SK-N-SH (cell line): ENCODE results near the gene ROBO3. TPM values are rescaled to one million over a fixed set of nuclear protein-coding genes. Genes with fewer than 3 reads are reported as not detected.

Experiments
- CTCF ChIA-PET: fragments of 300-600, 350-600 bp; formaldehyde crosslinking; extraction: SDS; loops from one replicate; lab custom pipeline; 2021; lab: Yijun Ruan, JAX
- POLR2A ChIA-PET: fragments of 350-600 bp; sonication (Branson Sonifier 250); formaldehyde crosslinking; extraction: SDS; loops from one replicate; lab custom pipeline; 2020; ENCODE audit warnings: antibody characterized with exemption, inconsistent platforms; lab: Yijun Ruan, JAX
- DNase-seq: peaks from one replicate; pipeline ENCODE4 v3.0.0; 2012
- H2AFZ ChIP-seq: fragments of 200-600 bp; sonication (generic); 2 replicates; pipeline ENCODE4 v1.8.1; 2016; ENCODE audit warnings: antibody characterized with exemption, mild to moderate bottlenecking, low read depth
- H3F3A ChIP-seq: fragments of 200-600 bp; sonication (generic); replicated peaks from 2 replicates; pipeline ENCODE3; 2016; ENCODE audit warnings: antibody characterized with exemption, mild to moderate bottlenecking; ENCODE audit not compliant: insufficient read depth
- H3K27ac ChIP-seq, 2 experiments: fragments of 200-500 bp in 1 of 2; fragments of 200-600 bp in 1 of 2; sonication (Bioruptor generic) in 1 of 2; sonication (generic), shearing (Covaris generic) in 1 of 2; 2 replicates each; pipeline versions ENCODE4 v1.5.1 to v1.6.1; 2014 to 2016; ENCODE audit warnings: low read depth in 2 of 2, inconsistent platforms in 1 of 2, low read length in 1 of 2, mild to moderate bottlenecking in 1 of 2, mixed read lengths in 1 of 2
- H3K27me3 ChIP-seq: fragments of 200-600 bp; sonication (generic), shearing (Covaris generic); 2 replicates; pipeline ENCODE4 v1.6.1; 2016; ENCODE audit warnings: mixed run types; ENCODE audit not compliant: insufficient read depth
- H3K36me3 ChIP-seq, 2 experiments: fragments of 200-500 bp in 1 of 2; fragments of 200-600 bp in 1 of 2; sonication (Bioruptor generic) in 1 of 2; sonication (generic) in 1 of 2; replicated peaks in 1 of 2; 2 replicates each; pipeline versions ENCODE3 to v1.5.1; 2014 to 2016; ENCODE audit warnings: low read length in 1 of 2, mild to moderate bottlenecking in 1 of 2; ENCODE audit not compliant: insufficient read depth in 2 of 2, control insufficient read depth in 1 of 2
- H3K4me1 ChIP-seq, 2 experiments: fragments of 200-500 bp in 1 of 2; fragments of 200-600 bp in 1 of 2; sonication (Bioruptor generic) in 1 of 2; sonication (generic), shearing (Covaris generic) in 1 of 2; 2 replicates each; pipeline versions ENCODE4 v1.5.1 to v1.6.1; 2014 to 2016; ENCODE audit warnings: low read depth in 1 of 2, low read length in 1 of 2, mixed run types in 1 of 2; ENCODE audit not compliant: insufficient read depth in 2 of 2, control insufficient read depth in 1 of 2
- H3K4me2 ChIP-seq: fragments of 200-600 bp; sonication (generic), shearing (Covaris generic); 2 replicates; pipeline ENCODE4 v1.6.1; 2017; ENCODE audit warnings: mixed run types
- H3K4me3 ChIP-seq, 2 experiments: fragments of 200-500 bp in 1 of 2; fragments of 200-600 bp in 1 of 2; sonication (Bioruptor generic) in 1 of 2; sonication (generic), shearing (Covaris generic) in 1 of 2; 2 replicates each; pipeline versions ENCODE4 v1.5.1 to v1.8.1; 2014 to 2016; ENCODE audit warnings: low read depth in 2 of 2, inconsistent platforms in 1 of 2, low read length in 1 of 2, mild to moderate bottlenecking in 1 of 2, mixed read lengths in 1 of 2, moderate library complexity in 1 of 2
- H3K79me2 ChIP-seq: fragments of 200-600 bp; sonication (generic); 2 replicates; pipeline ENCODE4 v1.8.1; 2017; ENCODE audit warnings: mild to moderate bottlenecking; ENCODE audit not compliant: insufficient read depth
- H3K9ac ChIP-seq: fragments of 200-600 bp; sonication (generic); 2 replicates; pipeline ENCODE4 v1.6.1; 2017; ENCODE audit warnings: mixed run types
- H3K9me2 ChIP-seq: fragments of 200-600 bp; sonication (generic); 2 replicates; pipeline ENCODE4 v1.6.1; 2017; ENCODE audit warnings: mixed run types
- H3K9me3 ChIP-seq: fragments of 200-600 bp; sonication (generic); 2 replicates; pipeline ENCODE4 v1.6.1; 2017; ENCODE audit warnings: mixed run types, mild to moderate bottlenecking, moderate library complexity
- H4K20me1 ChIP-seq: fragments of 200-600 bp; sonication (generic); 2 replicates; pipeline ENCODE4 v1.6.1; 2017; ENCODE audit warnings: mild to moderate bottlenecking, mixed run types; ENCODE audit not compliant: insufficient read depth
- FOXJ3 ChIP-seq: sonication (generic); formaldehyde crosslinking; IDR thresholded peaks from 2 replicates; pipeline ENCODE4 v1.5.1; 2020; ENCODE audit warnings: mild to moderate bottlenecking, missing genetic modification reagents
- GABPA ChIP-seq: IDR thresholded peaks from 2 replicates; pipeline ENCODE4 v1.4.0; 2012; ENCODE audit warnings: low read depth, mild to moderate bottlenecking
- JUND ChIP-seq: IDR thresholded peaks from 2 replicates; pipeline ENCODE4 v1.4.0; 2012
- MAX ChIP-seq: IDR thresholded peaks from 2 replicates; pipeline ENCODE4 v1.4.0; 2012; ENCODE audit warnings: low read depth
- MXI1 ChIP-seq: IDR thresholded peaks from 2 replicates; pipeline ENCODE4 v1.6.1; 2012; ENCODE audit warnings: mild to moderate bottlenecking, low read depth, low read length, improper control_type of control experiment
- NFIC ChIP-seq: IDR thresholded peaks from 2 replicates; pipeline ENCODE4 v1.4.0; 2012; ENCODE audit warnings: borderline replicate concordance
- PBX3 ChIP-seq: IDR thresholded peaks from 2 replicates; pipeline ENCODE4; 2012
- RCOR1 ChIP-seq: fragments of 150-350 bp; IDR thresholded peaks from 2 replicates; pipeline ENCODE4 v1.6.1; 2017; ENCODE audit warnings: antibody characterized with exemption, low read length
- REST ChIP-seq: IDR thresholded peaks from 2 replicates; pipeline ENCODE4 v1.6.1; 2012; ENCODE audit warnings: mild to moderate bottlenecking, low read depth, low read length, moderate library complexity
- RFX5 ChIP-seq: IDR thresholded peaks from 2 replicates; pipeline ENCODE4 v1.6.1; 2012; ENCODE audit warnings: mild to moderate bottlenecking, improper control_type of control experiment, low read length
- RXRA ChIP-seq: IDR thresholded peaks from 2 replicates; pipeline ENCODE4 v1.4.0; 2012; ENCODE audit warnings: low read depth, mild to moderate bottlenecking, borderline replicate concordance
- SIN3A ChIP-seq: IDR thresholded peaks from 2 replicates; pipeline ENCODE4 v1.6.1; 2012; ENCODE audit warnings: low read depth, mild to moderate bottlenecking, low read length, moderate library complexity, borderline replicate concordance
- TAF1 ChIP-seq: IDR thresholded peaks from 2 replicates; pipeline ENCODE4 v1.6.1; 2012; ENCODE audit warnings: low read depth, mild to moderate bottlenecking, low read length, moderate library complexity, borderline replicate concordance
- TCF12 ChIP-seq: IDR thresholded peaks from 2 replicates; pipeline ENCODE4 v1.4.0; 2012
- TEAD4 ChIP-seq: IDR thresholded peaks from 2 replicates; pipeline ENCODE4 v1.4.0; 2012; ENCODE audit warnings: mild to moderate bottlenecking, borderline replicate concordance; ENCODE audit not compliant: insufficient read depth
- USF1 ChIP-seq: IDR thresholded peaks from 2 replicates; pipeline ENCODE4 v1.4.0; 2012; ENCODE audit warnings: low read depth, borderline replicate concordance
- YY1 ChIP-seq: IDR thresholded peaks from 2 replicates; pipeline ENCODE4 v1.4.0; 2012; ENCODE audit warnings: low read depth, mild to moderate bottlenecking
- ZBTB33 ChIP-seq: IDR thresholded peaks from 2 replicates; pipeline ENCODE4 v1.4.0; 2012; ENCODE audit warnings: low read depth, borderline replicate concordance
- WGBS: methylation state at CpG from one replicate; pipeline ENCODE4 v1.1.6; 2017; ENCODE audit warnings: low lambda C conversion rate; 5-methylcytosine and 5-hydroxymethylcytosine counted together
- polyA plus RNA-seq, 3 experiments: library from polyadenylated mRNA; depleted of rRNA; stranded (reverse); fragments of >200 nt; gene quantifications; 2 replicates each; pipeline ENCODE4 v1.2.3, GENCODE V29; 2012

Gene ROBO3
- polyA plus RNA-seq, 1 of the 3 experiments (the other 2 are of a cell fraction), result 59.8 TPM

- TF ChIP-seq TAF1 (no peak), GABPA (no peak)
Measured at GRCh38 chr11:124890683-124891372, 25.6 kb downstream of the ROBO3 start (continued).

- POLR2A ChIA-PET, result interaction anchor here (1.1 kb wide), 1 partner anchor 29 kb away, joined by 3 read pairs; no protein-coding TSS in a partner anchor
- H3K4me1 ChIP-seq, result no peaks in the 10 kb centered on the region
Measured at GRCh38 chr11:124891373-124891861, 26.2 kb downstream of the ROBO3 start.

More at GRCh38 chr11:124891373-124891861, 26.2 kb downstream of the ROBO3 start:
- H3K9me2 ChIP-seq, result no peaks in the 10 kb centered on the region
- H4K20me1 ChIP-seq, result no peaks in the 10 kb centered on the region
- peak; percentile 41 for DNase-seq
- H3K36me3 ChIP-seq, result no peaks in the 10 kb centered on the region
- H3K4me2 ChIP-seq, result no peak overlapping the region
- H3K27ac ChIP-seq, result no peak overlapping the region
- WGBS, result 96% methylated on average over 4 of the region's 12 CpGs
- no peak overlapping the region for H3K4me3 ChIP-seq
- CTCF ChIA-PET, result interaction anchor here (0.7 to 1.9 kb wide), 4 partner anchors 9 to 53 kb away, joined by 3 to 11 read pairs (median 4); no protein-coding TSS in a partner anchor
- H3K27me3 ChIP-seq, result no peaks in the 10 kb centered on the region
- H3K9me3 ChIP-seq, result no peaks in the 10 kb centered on the region
- no peaks in the 10 kb centered on the region for H3F3A ChIP-seq
- no peak overlapping the region for H3K9ac ChIP-seq
- H3K79me2 ChIP-seq, result no peaks in the 10 kb centered on the region
- H2AFZ ChIP-seq, result no peak overlapping the region
- TF ChIP-seq RCOR1 (no peak), SIN3A (no peak), NFIC (no peak), TAF1 (no peak), MXI1 (no peak), TCF12 (no peak), USF1 (no peak), REST (no peak), RXRA (no peak), YY1 (no peak), MAX (no peak), JUND (no peak), PBX3 (no peak), ZBTB33 (no peak), TEAD4 (no peak), RFX5 (no peak), FOXJ3 (CRISPR knock-in tag) (no peak)
